ENCODE results near the gene FSTL4.

GRCh38 chr5:133267601-133268000, 344.7 kb downstream of the FSTL4 start:
- no peak for TF ChIP-seq CTCF (IDR thresholded peaks at IDR 0.05; ENCODE audit: low read depth, low read length, missing input control)
- no peak for TF ChIP-seq YY1 (IDR thresholded peaks at IDR 0.05)

Measured in liver (tissue), 2 donors.